LNCaP clone FGC (cell line): ENCODE data around the gene SOX12.
A peak's percentile ranks its signal among the peaks of the same experiment; 100 is the strongest.

Source experiments
- DNase-seq: peaks from one replicate; pipeline ENCODE4 v3.0.0-alpha.2; 2011; ENCODE audit warnings: low read depth
- H3K4me3 ChIP-seq: 2 replicates; pipeline ENCODE4 v1.5.1; 2011; ENCODE audit warnings: mild to moderate bottlenecking, low read depth, low read length, control low read depth
- TF ChIP-seq, protein P1 (sequence below): IDR thresholded peaks from 2 replicates; pipeline ENCODE4 v1.5.1; 2012; ENCODE audit warnings: mild to moderate bottlenecking; ENCODE audit not compliant: control insufficient read depth, insufficient read depth; ENCODE audit errors: extremely low read depth

Gene SOX12

DNA sequence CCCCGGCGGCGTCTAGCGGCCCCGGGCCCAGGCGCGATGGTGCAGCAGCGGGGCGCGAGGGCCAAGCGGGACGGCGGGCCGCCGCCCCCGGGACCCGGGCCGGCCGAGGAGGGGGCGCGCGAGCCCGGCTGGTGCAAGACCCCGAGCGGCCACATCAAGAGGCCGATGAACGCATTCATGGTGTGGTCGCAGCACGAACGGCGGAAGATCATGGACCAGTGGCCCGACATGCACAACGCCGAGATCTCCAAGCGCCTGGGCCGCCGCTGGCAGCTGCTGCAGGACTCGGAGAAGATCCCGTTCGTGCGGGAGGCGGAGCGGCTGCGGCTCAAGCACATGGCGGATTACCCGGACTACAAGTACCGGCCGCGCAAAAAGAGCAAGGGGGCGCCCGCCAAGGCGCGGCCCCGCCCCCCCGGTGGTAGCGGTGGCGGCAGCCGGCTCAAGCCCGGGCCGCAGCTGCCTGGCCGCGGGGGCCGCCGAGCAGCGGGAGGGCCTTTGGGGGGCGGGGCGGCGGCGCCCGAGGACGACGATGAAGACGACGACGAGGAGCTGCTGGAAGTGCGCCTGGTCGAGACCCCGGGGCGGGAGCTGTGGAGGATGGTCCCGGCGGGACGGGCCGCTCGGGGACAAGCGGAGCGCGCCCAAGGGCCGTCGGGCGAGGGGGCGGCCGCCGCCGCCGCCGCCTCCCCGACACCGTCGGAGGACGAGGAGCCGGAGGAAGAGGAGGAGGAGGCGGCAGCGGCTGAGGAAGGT is 715 bp downstream of the SOX12 start:
- TF ChIP-seq, protein P1, sequence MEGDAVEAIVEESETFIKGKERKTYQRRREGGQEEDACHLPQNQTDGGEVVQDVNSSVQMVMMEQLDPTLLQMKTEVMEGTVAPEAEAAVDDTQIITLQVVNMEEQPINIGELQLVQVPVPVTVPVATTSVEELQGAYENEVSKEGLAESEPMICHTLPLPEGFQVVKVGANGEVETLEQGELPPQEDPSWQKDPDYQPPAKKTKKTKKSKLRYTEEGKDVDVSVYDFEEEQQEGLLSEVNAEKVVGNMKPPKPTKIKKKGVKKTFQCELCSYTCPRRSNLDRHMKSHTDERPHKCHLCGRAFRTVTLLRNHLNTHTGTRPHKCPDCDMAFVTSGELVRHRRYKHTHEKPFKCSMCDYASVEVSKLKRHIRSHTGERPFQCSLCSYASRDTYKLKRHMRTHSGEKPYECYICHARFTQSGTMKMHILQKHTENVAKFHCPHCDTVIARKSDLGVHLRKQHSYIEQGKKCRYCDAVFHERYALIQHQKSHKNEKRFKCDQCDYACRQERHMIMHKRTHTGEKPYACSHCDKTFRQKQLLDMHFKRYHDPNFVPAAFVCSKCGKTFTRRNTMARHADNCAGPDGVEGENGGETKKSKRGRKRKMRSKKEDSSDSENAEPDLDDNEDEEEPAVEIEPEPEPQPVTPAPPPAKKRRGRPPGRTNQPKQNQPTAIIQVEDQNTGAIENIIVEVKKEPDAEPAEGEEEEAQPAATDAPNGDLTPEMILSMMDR: no peak
- peak overlapping the region; percentile 86 for H3K4me3 ChIP-seq
- DNase-seq: no peak

DNA sequence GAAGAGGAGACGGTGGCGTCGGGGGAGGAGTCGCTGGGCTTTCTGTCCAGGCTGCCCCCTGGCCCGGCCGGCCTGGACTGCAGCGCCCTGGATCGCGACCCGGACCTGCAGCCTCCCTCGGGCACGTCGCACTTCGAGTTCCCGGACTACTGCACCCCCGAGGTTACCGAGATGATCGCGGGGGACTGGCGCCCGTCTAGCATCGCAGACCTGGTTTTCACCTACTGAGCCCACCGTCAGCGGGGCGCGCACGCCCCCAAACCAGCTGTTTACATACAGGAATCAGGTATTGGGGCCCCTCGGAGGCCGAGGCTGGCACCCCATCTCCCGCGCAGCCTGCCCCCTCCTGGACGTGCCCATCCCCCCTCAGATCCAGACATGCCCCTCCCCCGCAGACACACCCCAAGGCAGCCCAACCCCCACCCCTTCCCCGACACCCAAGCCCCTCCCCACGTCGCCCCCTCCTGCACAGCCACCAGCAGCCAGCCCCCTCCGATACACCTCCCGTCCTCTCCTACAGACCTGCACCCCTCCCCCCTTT is 1.4 kb downstream of the SOX12 start:
- TF ChIP-seq, protein P1: no peak
- H3K4me3 ChIP-seq: peak overlapping the region; percentile 86
- DNase-seq: no peak

DNA sequence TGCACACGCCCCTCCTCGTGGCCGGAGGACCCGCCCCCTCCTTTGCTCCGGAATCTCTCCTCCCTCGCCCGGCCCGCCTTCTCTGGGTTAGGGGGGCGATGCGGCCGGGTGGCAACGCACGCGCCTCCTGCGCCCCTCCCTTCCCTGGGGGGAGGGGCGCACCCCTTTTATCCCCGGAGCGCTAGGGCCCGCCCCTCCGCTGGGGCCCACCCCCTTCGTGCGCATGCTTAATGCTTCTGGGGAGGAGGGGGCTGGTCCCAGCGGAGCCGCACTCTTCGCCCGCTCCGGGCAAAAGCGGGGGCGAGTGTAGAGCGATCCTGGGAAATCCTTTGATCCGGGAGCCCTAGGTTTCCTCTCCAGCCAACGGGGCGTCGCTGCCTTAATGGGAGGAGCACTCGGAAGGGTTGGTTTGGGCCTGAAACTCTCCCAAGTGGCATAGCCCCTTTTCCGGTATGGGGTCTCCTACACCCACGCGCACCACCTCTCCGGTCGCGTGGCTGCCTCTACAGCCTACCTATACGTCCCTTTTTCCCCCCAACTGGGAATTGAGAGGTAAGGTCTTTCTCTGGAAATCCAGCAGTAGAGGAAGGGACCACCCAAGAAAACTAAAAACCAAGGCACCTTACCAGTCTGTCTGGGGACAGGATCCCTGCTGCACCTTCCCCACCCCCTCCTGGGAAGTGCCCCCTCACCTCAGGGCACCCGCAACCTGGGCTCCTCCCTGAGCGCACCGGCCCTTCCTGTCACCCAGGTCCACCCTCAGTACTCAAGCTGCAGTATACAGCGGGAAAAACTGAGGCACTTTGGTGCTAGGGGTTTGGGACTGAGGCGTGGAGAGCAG is 2.1 kb downstream of the SOX12 start:
- TF ChIP-seq, protein P1: no peak
- H3K4me3 ChIP-seq: peak overlapping the region; percentile 86
- no peak for DNase-seq

DNA sequence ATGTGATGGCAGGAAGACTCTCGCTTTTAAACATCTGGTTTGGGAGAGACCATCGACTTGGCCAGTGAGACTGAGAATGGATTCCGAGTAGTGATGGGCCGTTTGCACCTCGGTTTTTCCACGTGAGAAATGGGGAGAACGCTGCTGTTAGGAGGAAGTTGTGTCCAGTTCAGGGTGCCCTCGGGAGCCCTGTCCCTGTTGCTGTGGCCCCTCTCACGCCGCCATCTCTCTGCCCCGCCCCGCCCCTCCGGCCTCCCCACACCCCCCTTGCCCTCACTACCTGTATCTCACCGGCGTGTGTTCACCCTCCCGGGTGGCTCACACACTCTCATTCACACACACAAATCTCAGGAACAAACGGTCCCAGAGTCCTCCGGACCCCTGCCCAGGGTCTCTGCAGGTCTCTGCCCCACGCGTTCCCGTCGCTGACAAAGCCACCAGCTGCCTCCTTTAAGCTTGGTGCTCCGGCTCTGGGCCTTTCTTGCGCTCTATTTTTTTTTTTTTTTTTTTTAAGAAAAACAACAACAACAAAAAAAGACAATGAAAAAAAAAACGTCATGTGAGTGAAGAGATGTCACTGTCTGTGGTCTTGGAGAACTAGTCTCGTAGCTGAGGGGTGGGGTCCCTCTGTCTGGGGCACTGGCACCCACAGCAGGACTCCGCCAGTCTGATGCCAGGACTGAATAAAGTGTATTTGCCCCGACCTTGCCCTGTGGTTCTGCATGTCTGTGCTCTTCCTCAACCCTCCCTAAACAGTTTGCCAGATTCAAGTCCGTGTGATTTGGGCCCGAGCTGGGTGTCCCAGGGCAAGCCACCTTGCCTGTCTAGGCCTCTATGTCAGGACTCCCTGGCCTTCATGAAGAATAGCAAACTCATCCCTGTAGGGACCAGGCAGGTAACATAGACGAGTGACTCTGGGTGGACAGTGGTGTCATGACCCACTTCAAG is 2.9 kb downstream of the SOX12 start:
- peak overlapping the region; percentile 86 for H3K4me3 ChIP-seq
- no peak for DNase-seq
- TF ChIP-seq, protein P1: no peak

GRCh38 chr20:328975-329695 is 3.8 kb downstream of the SOX12 start:
- H3K4me3 ChIP-seq: no peak overlapping the region
- TF ChIP-seq, protein P1: no peak
- no peak for DNase-seq

GRCh38 chr20:329851-330232 is 4.5 kb downstream of the SOX12 start:
- no peak for DNase-seq
- H3K4me3 ChIP-seq: no peak overlapping the region
- TF ChIP-seq, protein P1: no peak
